SK-N-SH (cell line): ENCODE data around the gene RPS19. TPM values are rescaled to one million over a fixed set of nuclear protein-coding genes. Genes with fewer than 3 reads are reported as not detected.

ENCODE experiments used
- CTCF ChIA-PET: fragments of 300-600, 350-600 bp; formaldehyde crosslinking; extraction: SDS; loops from one replicate; lab custom pipeline; 2021; lab: Yijun Ruan, JAX
- POLR2A ChIA-PET: fragments of 350-600 bp; sonication (Branson Sonifier 250); formaldehyde crosslinking; extraction: SDS; loops from one replicate; lab custom pipeline; 2020; ENCODE audit warnings: antibody characterized with exemption, inconsistent platforms; lab: Yijun Ruan, JAX
- DNase-seq: peaks from one replicate; pipeline ENCODE4 v3.0.0; 2012
- H2AFZ ChIP-seq: fragments of 200-600 bp; sonication (generic); 2 replicates; pipeline ENCODE4 v1.8.1; 2016; ENCODE audit warnings: antibody characterized with exemption, mild to moderate bottlenecking, low read depth
- H3F3A ChIP-seq: fragments of 200-600 bp; sonication (generic); replicated peaks from 2 replicates; pipeline ENCODE3; 2016; ENCODE audit warnings: antibody characterized with exemption, mild to moderate bottlenecking; ENCODE audit not compliant: insufficient read depth
- H3K27ac ChIP-seq, 2 experiments: fragments of 200-500 bp in 1 of 2; fragments of 200-600 bp in 1 of 2; sonication (Bioruptor generic) in 1 of 2; sonication (generic), shearing (Covaris generic) in 1 of 2; 2 replicates each; pipeline versions ENCODE4 v1.5.1 to v1.6.1; 2014 to 2016; ENCODE audit warnings: low read depth in 2 of 2, inconsistent platforms in 1 of 2, low read length in 1 of 2, mild to moderate bottlenecking in 1 of 2, mixed read lengths in 1 of 2
- H3K27me3 ChIP-seq: fragments of 200-600 bp; sonication (generic), shearing (Covaris generic); 2 replicates; pipeline ENCODE4 v1.6.1; 2016; ENCODE audit warnings: mixed run types; ENCODE audit not compliant: insufficient read depth
- H3K36me3 ChIP-seq, 2 experiments: fragments of 200-500 bp in 1 of 2; fragments of 200-600 bp in 1 of 2; sonication (Bioruptor generic) in 1 of 2; sonication (generic) in 1 of 2; replicated peaks in 1 of 2; 2 replicates each; pipeline versions ENCODE3 to v1.5.1; 2014 to 2016; ENCODE audit warnings: low read length in 1 of 2, mild to moderate bottlenecking in 1 of 2; ENCODE audit not compliant: insufficient read depth in 2 of 2, control insufficient read depth in 1 of 2
- H3K4me1 ChIP-seq, 2 experiments: fragments of 200-500 bp in 1 of 2; fragments of 200-600 bp in 1 of 2; sonication (Bioruptor generic) in 1 of 2; sonication (generic), shearing (Covaris generic) in 1 of 2; 2 replicates each; pipeline versions ENCODE4 v1.5.1 to v1.6.1; 2014 to 2016; ENCODE audit warnings: low read depth in 1 of 2, low read length in 1 of 2, mixed run types in 1 of 2; ENCODE audit not compliant: insufficient read depth in 2 of 2, control insufficient read depth in 1 of 2
- H3K4me2 ChIP-seq: fragments of 200-600 bp; sonication (generic), shearing (Covaris generic); 2 replicates; pipeline ENCODE4 v1.6.1; 2017; ENCODE audit warnings: mixed run types
- H3K4me3 ChIP-seq, 2 experiments: fragments of 200-500 bp in 1 of 2; fragments of 200-600 bp in 1 of 2; sonication (Bioruptor generic) in 1 of 2; sonication (generic), shearing (Covaris generic) in 1 of 2; 2 replicates each; pipeline versions ENCODE4 v1.5.1 to v1.8.1; 2014 to 2016; ENCODE audit warnings: low read depth in 2 of 2, inconsistent platforms in 1 of 2, low read length in 1 of 2, mild to moderate bottlenecking in 1 of 2, mixed read lengths in 1 of 2, moderate library complexity in 1 of 2
- H3K79me2 ChIP-seq: fragments of 200-600 bp; sonication (generic); 2 replicates; pipeline ENCODE4 v1.8.1; 2017; ENCODE audit warnings: mild to moderate bottlenecking; ENCODE audit not compliant: insufficient read depth
- H3K9ac ChIP-seq: fragments of 200-600 bp; sonication (generic); 2 replicates; pipeline ENCODE4 v1.6.1; 2017; ENCODE audit warnings: mixed run types
- H3K9me2 ChIP-seq: fragments of 200-600 bp; sonication (generic); 2 replicates; pipeline ENCODE4 v1.6.1; 2017; ENCODE audit warnings: mixed run types
- H3K9me3 ChIP-seq: fragments of 200-600 bp; sonication (generic); 2 replicates; pipeline ENCODE4 v1.6.1; 2017; ENCODE audit warnings: mixed run types, mild to moderate bottlenecking, moderate library complexity
- H4K20me1 ChIP-seq: fragments of 200-600 bp; sonication (generic); 2 replicates; pipeline ENCODE4 v1.6.1; 2017; ENCODE audit warnings: mild to moderate bottlenecking, mixed run types; ENCODE audit not compliant: insufficient read depth
- EP300 ChIP-seq, 2 experiments: IDR thresholded peaks; 2 replicates each; pipeline versions ENCODE4 v1.4.0 to v1.6.1; 2012; ENCODE audit warnings: borderline replicate concordance in 1 of 2, low read depth in 1 of 2, low read length in 1 of 2
- FOXJ3 ChIP-seq: sonication (generic); formaldehyde crosslinking; IDR thresholded peaks from 2 replicates; pipeline ENCODE4 v1.5.1; 2020; ENCODE audit warnings: mild to moderate bottlenecking, missing genetic modification reagents
- FOXM1 ChIP-seq: IDR thresholded peaks from 2 replicates; pipeline ENCODE4 v1.4.0; 2012; ENCODE audit warnings: low read depth, mild to moderate bottlenecking
- JUND ChIP-seq: IDR thresholded peaks from 2 replicates; pipeline ENCODE4 v1.4.0; 2012
- NFIC ChIP-seq: IDR thresholded peaks from 2 replicates; pipeline ENCODE4 v1.4.0; 2012; ENCODE audit warnings: borderline replicate concordance
- NRF1 ChIP-seq: IDR thresholded peaks from 2 replicates; pipeline ENCODE4 v1.6.1; 2012; ENCODE audit warnings: low read depth, mild to moderate bottlenecking, low read length
- POLR2AphosphoS5 ChIP-seq: IDR thresholded peaks from 2 replicates; pipeline ENCODE4 v1.6.1; 2012; ENCODE audit warnings: low read depth, low read length
- RAD21 ChIP-seq: IDR thresholded peaks from 2 replicates; pipeline ENCODE4 v1.6.1; 2012; ENCODE audit warnings: mild to moderate bottlenecking, low read length
- RXRA ChIP-seq: IDR thresholded peaks from 2 replicates; pipeline ENCODE4 v1.4.0; 2012; ENCODE audit warnings: low read depth, mild to moderate bottlenecking, borderline replicate concordance
- SMC3 ChIP-seq: IDR thresholded peaks from 2 replicates; pipeline ENCODE4 v1.6.1; 2012; ENCODE audit warnings: low read depth, low read length, improper control_type of control experiment
- TCF12 ChIP-seq: IDR thresholded peaks from 2 replicates; pipeline ENCODE4 v1.4.0; 2012
- YY1 ChIP-seq: IDR thresholded peaks from 2 replicates; pipeline ENCODE4 v1.4.0; 2012; ENCODE audit warnings: low read depth, mild to moderate bottlenecking
- WGBS: methylation state at CpG from one replicate; pipeline ENCODE4 v1.1.6; 2017; ENCODE audit warnings: low lambda C conversion rate; 5-methylcytosine and 5-hydroxymethylcytosine counted together
- polyA plus RNA-seq, 3 experiments: library from polyadenylated mRNA; depleted of rRNA; stranded (reverse); fragments of >200 nt; gene quantifications; 2 replicates each; pipeline ENCODE4 v1.2.3, GENCODE V29; 2012
- TF ChIP-seq, protein P1 (sequence below): IDR thresholded peaks from 2 replicates; pipeline ENCODE4 v1.6.1; 2012; ENCODE audit warnings: mild to moderate bottlenecking, low read depth, low read length, moderate library complexity

The RPS19 gene
- polyA plus RNA-seq, 1 of the 3 experiments (the other 2 are of a cell fraction), result 2,819 TPM

DNA sequence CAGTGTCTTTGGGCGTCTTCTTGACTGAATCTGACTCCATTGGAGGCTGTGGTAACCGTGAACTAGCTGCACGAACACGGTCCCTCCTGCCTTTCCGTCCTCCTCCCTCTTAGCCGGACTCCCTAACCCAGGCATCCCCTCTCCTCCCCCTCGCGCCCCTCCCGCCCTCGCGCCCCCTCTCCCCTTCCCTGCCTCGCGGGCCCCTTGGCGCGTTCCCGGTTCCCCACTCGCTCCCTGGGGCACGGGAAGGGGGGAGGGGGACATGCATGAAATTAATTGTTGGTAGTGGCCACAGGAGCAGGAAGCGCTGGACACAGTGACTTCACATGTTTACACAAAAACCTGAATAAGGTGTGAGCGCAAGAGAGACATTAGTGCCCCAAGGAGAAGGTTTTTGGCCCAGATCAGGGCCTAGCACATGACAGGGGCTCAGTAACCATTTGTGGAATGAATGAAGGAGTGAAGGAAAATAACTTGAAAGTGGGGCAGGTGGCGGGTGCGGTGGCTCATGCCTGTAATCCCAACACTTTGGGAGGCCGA is 14.9 kb upstream of the RPS19 start:
- no peak overlapping the region for H3K4me3 ChIP-seq
- no peaks in the 10 kb centered on the region for H3K9me3 ChIP-seq
- no peak overlapping the region for H3K4me2 ChIP-seq
- no peaks in the 10 kb centered on the region for H3K4me1 ChIP-seq
- H3K27ac ChIP-seq, result no peak overlapping the region
- POLR2A ChIA-PET, result no interaction called here
- TF ChIP-seq, protein P1, sequence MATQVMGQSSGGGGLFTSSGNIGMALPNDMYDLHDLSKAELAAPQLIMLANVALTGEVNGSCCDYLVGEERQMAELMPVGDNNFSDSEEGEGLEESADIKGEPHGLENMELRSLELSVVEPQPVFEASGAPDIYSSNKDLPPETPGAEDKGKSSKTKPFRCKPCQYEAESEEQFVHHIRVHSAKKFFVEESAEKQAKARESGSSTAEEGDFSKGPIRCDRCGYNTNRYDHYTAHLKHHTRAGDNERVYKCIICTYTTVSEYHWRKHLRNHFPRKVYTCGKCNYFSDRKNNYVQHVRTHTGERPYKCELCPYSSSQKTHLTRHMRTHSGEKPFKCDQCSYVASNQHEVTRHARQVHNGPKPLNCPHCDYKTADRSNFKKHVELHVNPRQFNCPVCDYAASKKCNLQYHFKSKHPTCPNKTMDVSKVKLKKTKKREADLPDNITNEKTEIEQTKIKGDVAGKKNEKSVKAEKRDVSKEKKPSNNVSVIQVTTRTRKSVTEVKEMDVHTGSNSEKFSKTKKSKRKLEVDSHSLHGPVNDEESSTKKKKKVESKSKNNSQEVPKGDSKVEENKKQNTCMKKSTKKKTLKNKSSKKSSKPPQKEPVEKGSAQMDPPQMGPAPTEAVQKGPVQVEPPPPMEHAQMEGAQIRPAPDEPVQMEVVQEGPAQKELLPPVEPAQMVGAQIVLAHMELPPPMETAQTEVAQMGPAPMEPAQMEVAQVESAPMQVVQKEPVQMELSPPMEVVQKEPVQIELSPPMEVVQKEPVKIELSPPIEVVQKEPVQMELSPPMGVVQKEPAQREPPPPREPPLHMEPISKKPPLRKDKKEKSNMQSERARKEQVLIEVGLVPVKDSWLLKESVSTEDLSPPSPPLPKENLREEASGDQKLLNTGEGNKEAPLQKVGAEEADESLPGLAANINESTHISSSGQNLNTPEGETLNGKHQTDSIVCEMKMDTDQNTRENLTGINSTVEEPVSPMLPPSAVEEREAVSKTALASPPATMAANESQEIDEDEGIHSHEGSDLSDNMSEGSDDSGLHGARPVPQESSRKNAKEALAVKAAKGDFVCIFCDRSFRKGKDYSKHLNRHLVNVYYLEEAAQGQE, result no peak
- no peak for TF ChIP-seq RXRA
- no peak for TF ChIP-seq FOXJ3 (CRISPR knock-in tag)
- TF ChIP-seq NRF1, result no peak
- TF ChIP-seq FOXM1, result no peak
- no peak overlapping the region for H3K9ac ChIP-seq
- H3K79me2 ChIP-seq, result no peaks in the 10 kb centered on the region
- no peaks in the 10 kb centered on the region for H3K36me3 ChIP-seq
- DNase-seq, result no peak
- no peak overlapping the region for H2AFZ ChIP-seq
- H3F3A ChIP-seq, result no peaks in the 10 kb centered on the region
- CTCF ChIA-PET, result interaction anchor here (2.0 kb wide), 1 partner anchor 10 kb away, joined by 10 read pairs; no protein-coding TSS in a partner anchor
- H3K27me3 ChIP-seq, result peaks cover 22% of the 10 kb centered on the region
- 71% methylated on average over 22 of the region's 23 CpGs for WGBS
- H4K20me1 ChIP-seq, result no peaks in the 10 kb centered on the region
- no peaks in the 10 kb centered on the region for H3K9me2 ChIP-seq

DNA sequence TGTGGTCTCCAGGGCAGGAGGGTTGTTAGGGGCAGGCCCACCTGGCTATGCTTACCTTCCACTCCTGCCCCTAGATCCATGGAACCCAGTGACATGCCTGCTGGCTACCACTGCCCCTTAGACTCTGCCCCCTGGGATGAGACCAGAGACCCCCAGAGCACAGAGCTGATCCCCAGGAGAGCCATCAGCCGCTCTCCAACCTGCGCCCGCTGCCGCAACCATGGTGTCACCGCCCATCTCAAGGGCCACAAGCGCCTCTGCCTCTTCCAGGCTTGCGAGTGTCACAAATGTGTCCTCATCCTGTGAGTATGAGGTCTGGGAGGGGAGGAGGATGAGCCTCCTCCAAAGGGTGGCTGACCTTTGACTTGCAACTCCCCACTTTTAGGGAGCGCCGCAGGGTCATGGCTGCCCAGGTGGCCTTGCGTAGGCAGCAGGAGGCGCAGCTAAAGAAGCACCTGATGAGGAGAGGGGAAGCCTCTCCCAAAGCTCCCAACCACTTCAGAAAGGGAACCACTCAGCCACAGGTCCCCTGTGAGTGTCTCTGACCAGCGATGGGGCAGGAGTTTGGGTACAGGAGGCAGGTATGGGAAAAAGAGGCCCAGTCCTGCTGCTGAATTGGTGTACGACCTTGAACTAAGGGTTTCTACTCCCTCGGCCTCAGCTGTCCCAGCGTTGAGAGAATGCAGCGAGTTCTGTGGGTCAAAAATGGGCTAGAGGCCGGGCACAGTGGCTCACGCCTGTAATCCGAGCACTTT is 12.5 kb upstream of the RPS19 start:
- WGBS, result 64% methylated on average over 19 of the region's 19 CpGs
- Histone ChIP-seq H2AFZ (no peak overlapping the region), H3K4me3 (no peak overlapping the region), H3K4me2 (no peak overlapping the region), H3K9me2 (no peaks in the 10 kb centered on the region), H3F3A (no peaks in the 10 kb centered on the region), H3K27ac (no peak overlapping the region), H3K36me3 (no peaks in the 10 kb centered on the region), H3K79me2 (no peaks in the 10 kb centered on the region), H3K4me1 (no peaks in the 10 kb centered on the region), H3K27me3 (peaks cover 39% of the 10 kb centered on the region), H3K9ac (no peak overlapping the region), H4K20me1 (no peaks in the 10 kb centered on the region), H3K9me3 (no peaks in the 10 kb centered on the region)
- TF ChIP-seq NFIC, result no peak
- TF ChIP-seq RAD21, result no peak
- TF ChIP-seq SMC3, result no peak
- TF ChIP-seq POLR2AphosphoS5, result no peak
- TF ChIP-seq EP300 (IDR thresholded peaks at IDR 0.05; ENCODE audit: borderline replicate concordance in 1 of 2, low read depth in 1 of 2, low read length in 1 of 2), result no peak
- TF ChIP-seq TCF12, result no peak
- no peak for TF ChIP-seq YY1
- no peak for TF ChIP-seq JUND
- ChIA-PET CTCF (interaction anchor here (0.9 to 1.5 kb wide), 3 partner anchors 12 to 52 kb away, joined by 3 read pairs; no protein-coding TSS in a partner anchor), POLR2A (no interaction called here)
- DNase-seq, result no peak
